A172 (cell line): Measurements from ENCODE around the gene CNNM3. TPM values are rescaled to one million over a fixed set of nuclear protein-coding genes. Genes with fewer than 3 reads are reported as not detected.

Source experiments
- DNase-seq: peaks from one replicate; pipeline ENCODE4 v3.0.0-alpha.2; 2015; ENCODE audit warnings: low spot score
- total RNA-seq: library from RNA; depleted of rRNA; stranded (reverse); fragments of >200 nt; shearing (Covaris generic); gene quantifications from 2 replicates; pipeline ENCODE4 v1.2.3, GENCODE V29; 2014

CNNM3 gene
- total RNA-seq, 1 experiment from 2014 or later: 5.5 TPM

DNA sequence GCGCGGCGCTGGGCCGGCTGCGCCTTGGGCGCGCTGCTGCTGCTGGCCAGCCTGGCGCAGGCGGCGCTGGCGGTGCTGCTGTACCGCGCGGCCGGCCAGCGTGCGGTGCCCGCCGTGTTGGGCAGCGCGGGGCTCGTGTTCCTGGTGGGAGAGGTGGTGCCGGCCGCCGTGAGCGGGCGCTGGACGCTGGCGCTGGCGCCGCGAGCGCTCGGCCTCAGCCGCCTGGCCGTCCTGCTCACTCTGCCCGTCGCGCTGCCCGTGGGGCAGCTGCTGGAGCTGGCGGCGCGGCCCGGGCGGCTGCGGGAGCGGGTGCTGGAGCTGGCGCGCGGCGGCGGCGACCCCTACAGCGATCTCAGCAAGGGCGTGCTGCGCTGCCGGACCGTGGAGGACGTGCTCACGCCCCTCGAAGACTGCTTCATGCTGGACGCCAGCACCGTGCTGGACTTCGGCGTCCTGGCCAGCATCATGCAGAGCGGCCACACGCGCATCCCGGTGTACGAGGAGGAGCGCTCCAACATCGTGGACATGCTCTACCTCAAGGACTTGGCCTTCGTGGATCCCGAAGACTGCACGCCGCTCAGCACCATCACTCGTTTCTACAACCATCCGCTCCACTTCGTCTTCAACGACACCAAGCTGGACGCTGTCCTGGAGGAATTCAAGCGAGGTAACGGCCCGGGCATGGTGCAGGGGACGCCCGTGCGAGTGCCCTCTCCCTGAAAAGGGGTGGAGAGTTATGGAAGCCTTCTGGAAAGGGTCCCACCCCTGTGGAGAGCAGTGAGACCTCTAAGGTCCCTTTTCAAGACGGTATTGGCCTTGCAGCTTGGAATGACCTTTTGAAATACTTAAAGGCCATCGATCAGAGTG, 1.0 kb downstream of the CNNM3 start:
- DNase-seq: no peak

- DNase-seq: no peak
These were observed 1.8 kb downstream of the CNNM3 start for GRCh38 chr2:96817882-96818281.

DNA sequence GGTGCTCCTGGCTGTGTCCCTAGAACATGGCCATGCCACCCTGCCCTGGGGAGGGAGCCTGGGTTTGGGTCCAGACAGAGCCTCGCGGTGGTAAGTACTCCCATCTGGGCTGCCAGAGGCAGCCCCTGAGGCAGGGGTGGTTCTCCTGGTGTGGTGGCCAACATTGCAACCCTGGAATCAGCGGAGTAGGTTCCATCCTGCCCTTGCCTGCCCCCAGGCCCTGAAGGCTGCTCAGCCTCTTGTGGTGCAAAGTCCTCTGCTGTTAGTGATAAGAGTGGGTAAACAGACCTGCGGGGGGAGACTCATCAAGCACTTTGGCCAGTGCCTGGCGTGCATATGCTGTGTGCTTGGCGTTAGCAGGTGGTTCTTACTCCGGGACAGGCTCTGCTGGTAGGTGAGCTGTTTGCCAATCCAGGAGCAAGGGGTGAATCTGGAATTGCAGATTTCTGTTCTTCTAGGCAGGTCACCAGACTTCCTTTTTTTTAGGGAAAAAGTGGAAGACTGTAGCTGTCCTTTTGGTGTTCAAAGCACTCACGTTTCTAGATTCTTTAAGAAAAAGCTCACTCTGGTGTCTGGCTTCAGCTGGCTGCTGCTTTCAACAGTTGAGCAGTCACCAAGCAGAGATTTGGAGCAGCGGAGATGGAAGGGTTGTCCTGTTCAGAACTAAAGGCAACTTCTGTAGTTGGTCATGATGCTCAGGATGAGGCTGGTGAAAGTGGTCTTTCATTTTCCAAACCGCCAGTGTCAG, 3.2 kb downstream of the CNNM3 start:
- no peak for DNase-seq

GRCh38 chr2:96819876-96820511, 3.9 kb downstream of the CNNM3 start:
- no peak for DNase-seq

DNA sequence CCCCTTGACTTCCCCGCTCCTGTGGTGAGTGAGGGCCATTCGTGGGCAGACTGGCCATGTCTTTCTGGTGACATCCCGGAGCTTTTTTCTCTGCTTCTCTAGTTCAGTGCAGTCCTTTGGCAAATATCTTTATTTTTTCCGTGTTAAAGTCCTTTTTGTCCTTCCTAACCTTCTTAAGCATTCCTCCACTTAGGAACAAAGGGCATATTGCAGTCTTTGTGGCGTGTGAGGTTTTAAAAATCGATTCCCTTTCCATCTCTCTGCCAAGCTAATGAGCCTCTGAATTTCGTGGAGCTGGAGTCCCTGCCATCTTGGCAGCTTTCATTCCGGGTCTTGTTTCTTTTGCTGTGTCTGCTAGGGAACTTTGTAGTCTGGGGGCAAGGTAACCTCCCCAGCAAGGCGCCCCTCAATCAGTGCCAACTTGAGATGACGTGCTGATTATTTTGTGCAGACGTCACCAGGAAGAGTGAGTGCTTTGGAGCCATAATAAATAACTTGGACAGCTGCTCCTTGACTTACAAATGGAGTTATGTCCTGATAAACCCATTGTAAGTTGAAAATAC, 5.1 kb downstream of the CNNM3 start:
- no peak for DNase-seq

DNA sequence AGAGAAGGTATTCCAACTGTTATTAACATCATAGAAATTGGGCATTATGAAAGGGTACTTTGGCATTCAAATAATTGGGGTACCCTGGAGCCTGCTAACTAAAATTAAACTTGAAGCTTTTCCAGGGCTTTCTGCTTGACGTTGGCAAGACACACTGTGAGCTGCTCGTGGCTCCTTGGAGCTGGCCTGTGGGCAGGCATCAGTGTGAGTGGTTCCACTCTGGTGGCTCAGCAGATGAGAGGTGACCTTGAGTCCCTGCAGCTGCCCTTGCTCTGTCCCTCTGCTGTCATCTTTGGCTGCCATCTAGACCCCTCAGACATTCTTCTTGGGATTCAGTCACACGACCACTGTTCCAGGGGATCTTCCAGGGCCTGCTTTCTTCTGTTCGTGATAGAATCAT, 6.7 kb downstream of the CNNM3 start:
- no peak for DNase-seq

DNA sequence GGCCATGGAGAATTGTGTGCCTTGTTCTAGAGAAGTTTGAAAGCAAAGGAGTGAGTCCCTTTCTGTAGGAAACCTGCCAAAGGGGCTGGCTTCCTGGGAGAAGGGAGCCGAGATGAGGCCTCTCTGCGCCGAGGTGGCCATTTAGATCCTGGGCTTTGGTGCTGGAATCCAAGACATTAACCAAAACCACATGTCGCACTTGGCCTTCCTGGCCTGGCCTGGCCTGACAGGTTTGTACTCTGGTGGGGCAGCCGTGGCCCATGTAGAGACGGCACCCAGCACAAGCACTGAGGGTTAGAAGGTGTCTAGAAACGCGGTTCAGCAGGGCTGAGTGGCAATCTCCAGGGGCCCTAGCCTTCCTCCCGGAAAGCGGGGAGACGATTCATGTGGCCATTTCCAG, 7.1 kb downstream of the CNNM3 start:
- DNase-seq: no peak

- peak; percentile 63 for DNase-seq
These were observed 8.2 kb downstream of the CNNM3 start for GRCh38 chr2:96824079-96824870.

DNA sequence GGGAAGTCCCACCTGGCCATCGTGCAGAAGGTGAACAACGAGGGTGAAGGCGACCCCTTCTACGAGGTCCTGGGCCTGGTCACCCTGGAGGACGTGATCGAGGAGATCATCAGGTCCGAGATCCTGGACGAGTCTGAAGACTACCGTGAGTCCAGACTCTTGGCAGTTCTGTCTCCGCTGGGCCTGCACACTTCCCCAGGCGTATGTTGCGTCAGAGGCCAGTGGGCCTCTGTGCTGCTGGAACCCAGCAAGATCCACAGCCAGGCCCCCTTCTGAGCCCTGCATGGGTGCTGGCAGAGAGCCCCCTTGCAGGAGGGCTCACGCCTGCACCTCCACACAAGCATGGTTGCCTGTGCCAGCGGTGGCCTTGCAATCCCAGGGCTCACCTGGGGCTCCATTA, 9.0 kb downstream of the CNNM3 start:
- no peak for DNase-seq

- no peak for DNase-seq
These were observed 10.6 kb downstream of the CNNM3 start for GRCh38 chr2:96826546-96827278.

GRCh38 chr2:96828436-96828835, 12.4 kb downstream of the CNNM3 start:
- no peak for DNase-seq

GRCh38 chr2:96828874-96829273, 12.8 kb downstream of the CNNM3 start:
- DNase-seq: no peak

- no peak for DNase-seq
These were observed 14.0 kb downstream of the CNNM3 start for GRCh38 chr2:96830044-96830562.

DNA sequence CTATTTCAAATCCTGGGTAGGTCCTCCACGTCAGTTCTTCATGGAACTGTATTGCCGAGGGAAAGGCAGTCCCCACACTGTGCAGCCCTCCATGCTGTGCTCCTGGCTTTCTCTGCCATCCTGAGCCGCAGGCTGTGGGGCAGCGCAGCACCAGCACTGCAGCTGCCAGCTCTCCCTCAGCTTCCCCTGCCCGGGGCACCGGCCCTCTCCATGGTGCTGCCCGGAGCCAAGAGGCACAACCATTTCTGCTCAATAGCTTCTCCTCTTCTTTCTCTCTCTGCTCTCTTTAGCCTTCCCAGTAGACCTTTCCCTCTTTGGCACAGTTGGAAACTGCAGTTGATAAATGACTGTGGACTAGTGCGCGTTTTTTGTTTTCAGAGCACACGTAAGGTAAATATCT, 15.6 kb downstream of the CNNM3 start:
- DNase-seq: no peak

DNA sequence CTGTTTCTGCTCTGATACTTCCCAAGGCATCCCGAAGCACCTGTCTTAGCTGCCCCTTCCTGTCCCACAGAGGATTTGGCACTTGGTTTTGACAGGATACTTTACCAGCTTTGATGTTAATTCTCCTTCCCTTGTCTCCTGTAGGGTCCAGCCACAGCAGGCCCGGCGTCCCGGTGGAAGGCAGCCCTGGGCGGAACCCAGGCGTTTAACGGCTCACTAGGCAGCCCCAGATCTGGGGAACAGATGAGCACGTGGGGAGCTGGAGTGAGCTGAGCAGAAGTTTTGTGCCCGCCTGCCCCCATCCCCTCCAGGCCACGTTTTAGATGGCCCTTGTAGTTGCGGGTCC, 16.3 kb downstream of the CNNM3 start:
- no peak for DNase-seq

GRCh38 chr2:96832754-96833507, 16.9 kb downstream of the CNNM3 start:
- DNase-seq: peak; percentile 82

DNA sequence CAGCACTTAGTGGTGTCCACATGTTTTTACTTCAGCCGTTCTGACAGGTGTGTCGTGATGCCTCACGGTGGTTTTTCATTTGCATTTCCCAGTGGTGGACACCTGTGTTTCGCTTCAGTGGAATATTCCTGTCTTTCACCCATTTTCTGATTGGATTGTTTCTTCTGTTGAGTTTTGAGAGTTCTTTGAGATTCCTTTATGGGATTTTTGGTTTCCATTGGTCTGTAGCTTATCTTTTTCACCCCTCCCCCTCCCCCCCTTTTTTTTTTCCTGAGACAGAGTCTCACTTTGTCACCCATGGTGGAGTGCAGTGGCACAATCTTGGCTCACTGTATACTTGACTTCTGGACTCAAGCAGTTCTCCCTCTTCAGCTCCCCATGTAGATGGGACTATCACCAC, 19.8 kb downstream of the CNNM3 start:
- no peak for DNase-seq

- DNase-seq: no peak
These were observed 21.5 kb downstream of the CNNM3 start for GRCh38 chr2:96837575-96837974.

DNA sequence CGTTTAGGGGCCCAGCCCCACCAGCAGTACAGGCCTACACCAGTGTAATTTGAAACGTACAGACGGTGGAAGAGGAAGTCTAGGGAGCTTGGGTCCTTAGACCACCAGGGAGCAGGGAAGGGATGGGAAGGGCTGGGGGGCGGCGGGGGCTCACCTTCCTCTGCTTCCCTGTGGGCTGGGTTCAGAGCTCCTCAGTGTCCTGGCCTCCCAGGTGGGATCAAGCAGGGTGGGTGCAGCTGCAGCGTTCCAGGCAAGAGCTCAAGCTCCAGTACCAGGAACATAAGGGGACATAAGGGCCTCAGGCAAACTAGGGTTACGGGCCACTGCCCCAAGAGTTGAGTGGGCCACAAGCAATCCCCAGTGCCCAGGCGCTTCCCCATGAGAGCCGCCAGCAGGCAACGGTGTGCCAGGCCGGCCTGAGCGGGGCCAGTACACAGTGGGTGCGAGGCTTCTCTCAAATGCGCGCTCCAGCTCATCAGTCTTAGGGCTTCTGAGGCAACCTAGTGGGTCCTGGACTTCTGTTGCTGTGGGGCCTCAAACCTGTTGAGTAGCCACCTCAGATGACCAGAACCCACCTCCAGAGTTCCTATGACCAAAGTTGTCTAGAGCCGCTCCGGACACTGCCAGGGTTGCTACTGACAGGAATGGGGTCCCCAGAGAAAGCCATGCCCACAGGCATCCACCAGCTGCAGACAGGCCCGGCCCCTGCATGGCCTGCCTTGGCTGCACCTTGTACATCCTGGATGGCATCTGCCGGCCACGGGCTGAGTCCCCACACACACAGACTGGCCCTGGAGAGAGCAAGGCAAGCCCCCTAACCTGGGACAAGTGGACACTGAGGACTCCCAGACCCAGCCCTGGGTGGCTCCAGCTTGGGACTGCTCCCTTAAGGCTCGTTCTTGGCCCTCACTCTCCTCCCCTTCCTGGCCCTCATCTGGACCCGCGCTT, 22.6 kb downstream of the CNNM3 start:
- DNase-seq: no peak
